Measurements from ENCODE around the gene ACOT4. TPM values are rescaled to one million over a fixed set of nuclear protein-coding genes. Genes with fewer than 3 reads are reported as not detected.
A peak's percentile ranks its signal among the peaks of the same experiment; 100 is the strongest.
"Not testable (repeated sequence)": the region's sequence is repeated elsewhere in the genome, so short reads cannot be mapped to it uniquely, and the experiment has no call there.

ACOT4 gene
- total RNA-seq, 1 experiment from 2014 or later = 5.1 TPM

DNA sequence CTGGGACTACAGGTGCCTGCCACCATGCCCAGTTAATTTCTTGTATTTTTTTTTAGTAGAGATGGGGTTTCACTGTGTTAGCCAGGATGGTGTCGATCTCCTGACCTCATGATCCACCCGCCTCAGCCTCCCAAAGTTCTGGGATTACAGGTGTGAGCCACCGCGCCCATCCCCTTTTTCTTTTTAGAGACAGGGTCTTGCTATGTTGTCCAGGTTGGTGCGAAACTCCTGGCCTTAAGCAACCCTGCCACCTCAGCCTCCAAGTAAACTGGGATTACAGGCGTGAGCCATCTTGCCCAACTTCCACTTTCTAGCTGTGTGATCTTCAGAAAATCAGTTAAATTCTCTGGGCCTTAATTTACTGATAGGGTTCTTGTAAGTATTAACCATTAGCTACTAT, 24.7 kb upstream of the ACOT4 start:
- H3K9me2 ChIP-seq (replicated peaks; ENCODE audit: low read length); BruUV-seq (replicated peaks); H3K27me3 ChIP-seq (ENCODE audit: low read length); H4K20me1 ChIP-seq (ENCODE audit: low read length); H3K9ac ChIP-seq (ENCODE audit: low read length); CTCF ChIA-PET; ATAC-seq; H3F3A ChIP-seq (ENCODE audit: low read length, unreplicated experiment); DNase-seq; H2AFZ ChIP-seq (ENCODE audit: low read length); H3K36me3 ChIP-seq (ENCODE audit: low read depth, low read length); H3K27ac ChIP-seq (ENCODE audit: low read length); H3K9me3 ChIP-seq (ENCODE audit: low read length): not testable (repeated sequence)
- peak overlapping the region; percentile 80; the same call in 1 of the 2 replicates for H3K4me2 ChIP-seq (ENCODE audit: low read length)
- peaks cover 31% of the 10 kb centered on the region for H3K4me1 ChIP-seq (ENCODE audit: insufficient read depth, low read length)
- POLR2A ChIA-PET (ENCODE audit: unreplicated experiment) = interaction anchor here (0.6 kb wide), 1 partner anchor 72 kb away, joined by 5 read pairs; no protein-coding TSS in a partner anchor
- peaks cover 29% of the 10 kb centered on the region for H3K79me2 ChIP-seq (ENCODE audit: low read length)
- intact Hi-C loops (cut with micrococcal nuclease) = loop anchor here (5.0 to 10.0 kb wide), 2 partner anchors 342 to 640 kb away; partner anchors contain the start of gene DCAF4
- 0 out of 2 replicates have a peak overlapping the region, but pooled peaks have one; percentile 67 for H3K4me3 ChIP-seq (ENCODE audit: low read length)

DNA sequence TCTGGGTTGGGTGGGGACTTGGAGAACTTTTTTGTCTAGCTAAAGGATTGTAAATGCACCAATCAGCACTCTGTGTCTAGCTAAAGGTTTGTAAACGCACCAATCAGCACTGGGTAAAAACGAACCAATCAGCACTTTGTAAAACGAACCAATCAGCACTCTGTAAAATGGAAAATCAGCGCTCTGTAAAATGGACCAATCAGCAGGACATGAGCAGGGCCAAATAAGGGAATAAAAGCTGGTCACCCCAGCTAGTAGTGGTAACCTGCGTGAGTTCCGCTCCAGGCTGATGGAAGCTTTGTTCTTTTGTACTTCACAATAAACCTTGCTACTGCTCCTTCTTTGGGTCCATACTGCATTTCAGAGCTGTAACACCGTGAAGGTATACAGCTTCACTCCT, 24.3 kb upstream of the ACOT4 start:
- TF ChIP-seq, protein P1, sequence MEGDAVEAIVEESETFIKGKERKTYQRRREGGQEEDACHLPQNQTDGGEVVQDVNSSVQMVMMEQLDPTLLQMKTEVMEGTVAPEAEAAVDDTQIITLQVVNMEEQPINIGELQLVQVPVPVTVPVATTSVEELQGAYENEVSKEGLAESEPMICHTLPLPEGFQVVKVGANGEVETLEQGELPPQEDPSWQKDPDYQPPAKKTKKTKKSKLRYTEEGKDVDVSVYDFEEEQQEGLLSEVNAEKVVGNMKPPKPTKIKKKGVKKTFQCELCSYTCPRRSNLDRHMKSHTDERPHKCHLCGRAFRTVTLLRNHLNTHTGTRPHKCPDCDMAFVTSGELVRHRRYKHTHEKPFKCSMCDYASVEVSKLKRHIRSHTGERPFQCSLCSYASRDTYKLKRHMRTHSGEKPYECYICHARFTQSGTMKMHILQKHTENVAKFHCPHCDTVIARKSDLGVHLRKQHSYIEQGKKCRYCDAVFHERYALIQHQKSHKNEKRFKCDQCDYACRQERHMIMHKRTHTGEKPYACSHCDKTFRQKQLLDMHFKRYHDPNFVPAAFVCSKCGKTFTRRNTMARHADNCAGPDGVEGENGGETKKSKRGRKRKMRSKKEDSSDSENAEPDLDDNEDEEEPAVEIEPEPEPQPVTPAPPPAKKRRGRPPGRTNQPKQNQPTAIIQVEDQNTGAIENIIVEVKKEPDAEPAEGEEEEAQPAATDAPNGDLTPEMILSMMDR (conservative IDR thresholded peaks at IDR 0.05; ENCODE audit: low read depth, low read length) = no peak
- TF ChIP-seq EZH2phosphoT487 (IDR thresholded peaks at IDR 0.05; ENCODE audit: borderline replicate concordance, low read length) = no peak
- TF ChIP-seq EZH2 (IDR thresholded peaks at IDR 0.05; ENCODE audit: low read length, unreplicated experiment) = no peak
- no TSS peak for BruUV-seq (replicated peaks)
- no peaks in the 10 kb centered on the region for H3K27me3 ChIP-seq (ENCODE audit: low read length)
- H3K36me3 ChIP-seq (ENCODE audit: low read depth, low read length) = no peaks in the 10 kb centered on the region
- H3F3A ChIP-seq (ENCODE audit: low read length, unreplicated experiment) = no peaks in the 10 kb centered on the region
- DNase-seq (no peak), ATAC-seq (no peak)
- H4K20me1 ChIP-seq (ENCODE audit: low read length) = no peaks in the 10 kb centered on the region
- H3K4me3 ChIP-seq (ENCODE audit: low read length) = peak overlapping the region; percentile 67
- ChIA-PET POLR2A (ENCODE audit: unreplicated experiment) (interaction anchor here (0.6 kb wide), 1 partner anchor 73 kb away, joined by 5 read pairs; no protein-coding TSS in a partner anchor), CTCF (no interaction called here)
- H3K79me2 ChIP-seq (ENCODE audit: low read length) = peaks cover 29% of the 10 kb centered on the region
- intact Hi-C loops (cut with micrococcal nuclease) = loop anchor here (5.0 to 10.0 kb wide), 2 partner anchors 343 to 640 kb away; partner anchors contain the start of gene DCAF4
- no peaks in the 10 kb centered on the region for H3K9me2 ChIP-seq (replicated peaks; ENCODE audit: low read length)
- no peaks in the 10 kb centered on the region for H3K9me3 ChIP-seq (ENCODE audit: low read length)
- H3K4me1 ChIP-seq (ENCODE audit: insufficient read depth, low read length) = peaks cover 31% of the 10 kb centered on the region
- H3K27ac ChIP-seq (ENCODE audit: low read length) = no peak overlapping the region
- no peak overlapping the region for H2AFZ ChIP-seq (ENCODE audit: low read length)
- peak overlapping the region; percentile 80 for H3K4me2 ChIP-seq (ENCODE audit: low read length)
- no peak overlapping the region for H3K9ac ChIP-seq (ENCODE audit: low read length)

DNA sequence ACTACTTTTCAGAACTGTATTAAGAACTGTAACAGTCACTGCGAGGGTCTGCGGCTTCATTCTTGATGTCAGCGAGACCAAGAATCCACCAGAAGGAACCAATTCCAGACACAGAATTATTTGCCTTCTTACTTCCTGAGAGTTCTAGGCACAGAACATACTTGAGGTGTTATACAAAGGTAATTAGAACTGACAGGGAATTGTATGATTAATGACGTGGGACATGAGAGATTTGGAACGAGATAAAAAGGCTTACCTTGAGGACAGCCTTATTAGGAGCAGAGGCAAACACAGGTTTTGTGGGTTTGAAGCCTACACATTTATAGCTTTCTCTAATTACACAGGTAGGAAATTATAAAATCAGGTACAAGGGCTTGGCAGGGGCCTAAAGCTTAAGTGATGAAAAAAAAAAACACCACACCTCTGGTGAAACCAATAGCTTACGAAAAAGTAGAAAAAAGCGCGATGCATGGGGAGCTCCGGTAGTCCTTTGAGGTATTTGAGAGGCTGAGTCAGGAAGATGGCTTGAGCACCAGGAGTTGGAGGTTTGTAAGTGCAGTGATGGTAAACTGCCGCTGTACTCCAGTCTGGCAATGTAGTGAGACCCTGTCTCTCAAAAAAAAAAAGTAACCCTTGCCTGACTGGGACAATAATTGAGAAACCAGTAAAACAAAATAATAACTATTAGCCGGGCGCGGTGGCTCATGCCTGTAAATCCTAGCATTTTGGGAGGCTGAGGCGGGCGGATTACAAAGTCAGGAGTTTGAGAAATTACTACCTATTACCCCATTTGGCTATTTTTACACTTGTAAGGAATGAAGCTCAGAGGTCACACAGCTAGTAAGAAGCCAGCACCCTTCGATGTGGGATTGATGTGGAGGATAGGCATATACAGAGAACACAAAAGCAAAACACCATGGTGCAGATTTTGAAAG, 23.5 kb upstream of the ACOT4 start:
- Histone ChIP-seq H3K9ac (ENCODE audit: low read length) (peak overlapping the region; percentile 74), H2AFZ (ENCODE audit: low read length) (peak overlapping the region; percentile 62), H3K9me2 (replicated peaks; ENCODE audit: low read length) (no peaks in the 10 kb centered on the region), H3K4me2 (ENCODE audit: low read length) (peak overlapping the region; percentile 80), H3K27me3 (ENCODE audit: low read length) (no peaks in the 10 kb centered on the region), H3K27ac (ENCODE audit: low read length) (peak overlapping the region; percentile 33; the same call in 1 of the 2 replicates), H3K79me2 (ENCODE audit: low read length) (peaks cover 29% of the 10 kb centered on the region), H3K9me3 (ENCODE audit: low read length) (no peaks in the 10 kb centered on the region), H3K4me1 (ENCODE audit: insufficient read depth, low read length) (peaks cover 31% of the 10 kb centered on the region), H4K20me1 (ENCODE audit: low read length) (no peaks in the 10 kb centered on the region), H3K4me3 (ENCODE audit: low read length) (peak overlapping the region; percentile 67), H3K36me3 (ENCODE audit: low read depth, low read length) (no peaks in the 10 kb centered on the region), H3F3A (ENCODE audit: low read length, unreplicated experiment) (no peaks in the 10 kb centered on the region)
- ChIA-PET CTCF (interaction anchor here (0.6 to 1.5 kb wide), 7 partner anchors 21 to 155 kb away, joined by 3 to 5 read pairs (median 3); no protein-coding TSS in a partner anchor), POLR2A (ENCODE audit: unreplicated experiment) (interaction anchor here (0.6 to 0.7 kb wide), 10 partner anchors 8 to 903 kb away, joined by 3 to 13 read pairs (median 4); no protein-coding TSS in a partner anchor)
- peak; percentile 12 for ATAC-seq
- DNase-seq = peak; percentile 62
- TF ChIP-seq EZH2 (IDR thresholded peaks at IDR 0.05; ENCODE audit: low read length, unreplicated experiment) = no peak
- no peak for TF ChIP-seq EZH2phosphoT487 (IDR thresholded peaks at IDR 0.05; ENCODE audit: borderline replicate concordance, low read length)
- TF ChIP-seq, protein P1 (conservative IDR thresholded peaks at IDR 0.05; ENCODE audit: low read depth, low read length) = no peak
- no TSS peak for BruUV-seq (replicated peaks)
- intact Hi-C loops (cut with micrococcal nuclease) = loop anchor here (2.0 to 10.0 kb wide), 5 partner anchors 59 to 641 kb away; partner anchors contain the start of genes DCAF4 and RIOX1

DNA sequence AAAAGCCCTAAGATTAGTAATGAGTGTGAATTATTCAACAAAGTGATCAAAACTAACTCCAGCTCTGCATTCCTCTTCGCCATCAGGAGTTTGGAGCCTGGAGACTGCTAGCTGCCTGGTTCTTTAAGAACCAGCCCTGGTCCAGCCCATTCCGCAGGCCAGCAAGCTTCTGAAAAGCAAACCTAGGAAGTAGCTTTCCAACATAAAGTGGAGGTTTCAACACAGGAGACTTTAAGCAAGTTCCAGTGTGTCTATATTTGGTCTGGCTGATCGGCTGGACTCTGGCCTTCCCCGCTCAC, 22.8 kb upstream of the ACOT4 start:
- not testable (repeated sequence) for H3K9me2 ChIP-seq (replicated peaks; ENCODE audit: low read length); H3K9me3 ChIP-seq (ENCODE audit: low read length); ATAC-seq; H3F3A ChIP-seq (ENCODE audit: low read length, unreplicated experiment); H4K20me1 ChIP-seq (ENCODE audit: low read length); H3K27me3 ChIP-seq (ENCODE audit: low read length); H3K36me3 ChIP-seq (ENCODE audit: low read depth, low read length); DNase-seq
- peak overlapping the region; percentile 62 for H2AFZ ChIP-seq (ENCODE audit: low read length)
- peaks cover 29% of the 10 kb centered on the region for H3K79me2 ChIP-seq (ENCODE audit: low read length)
- H3K27ac ChIP-seq (ENCODE audit: low read length) = peak overlapping the region; percentile 33
- intact Hi-C loops (cut with micrococcal nuclease) = loop anchor here (2.0 to 10.0 kb wide), 5 partner anchors 60 to 642 kb away; partner anchors contain the start of genes DCAF4 and RIOX1
- peak overlapping the region; percentile 74 for H3K9ac ChIP-seq (ENCODE audit: low read length)
- POLR2A ChIA-PET (ENCODE audit: unreplicated experiment) = interaction anchor here (0.6 to 0.7 kb wide), 9 partner anchors 7 to 904 kb away, joined by 3 to 13 read pairs (median 3); no protein-coding TSS in a partner anchor
- H3K4me1 ChIP-seq (ENCODE audit: insufficient read depth, low read length) = peaks cover 31% of the 10 kb centered on the region
- H3K4me3 ChIP-seq (ENCODE audit: low read length) = peak overlapping the region; percentile 67
- TSS peak; percentile 69 for BruUV-seq (replicated peaks)
- CTCF ChIA-PET = interaction anchor here (0.5 to 1.5 kb wide), 8 partner anchors 21 to 155 kb away, joined by 3 to 8 read pairs (median 3); no protein-coding TSS in a partner anchor
- peak overlapping the region; percentile 80 for H3K4me2 ChIP-seq (ENCODE audit: low read length)

All from PC-3 (cell line).